HG02885 (cell line): ENCODE data around the gene CCSER1.
"Not testable (repeated sequence)": the region's sequence is repeated elsewhere in the genome, so short reads cannot be mapped to it uniquely, and the experiment has no call there.

ENCODE experiments used
- ATAC-seq: cut with Tn5 transposase; IDR thresholded peaks from one replicate; pipeline ENCODE4 v1.9.1; 2021; ENCODE audit warnings: mild to moderate bottlenecking; ENCODE audit not compliant: unreplicated experiment, poor library complexity

CCSER1 gene

DNA sequence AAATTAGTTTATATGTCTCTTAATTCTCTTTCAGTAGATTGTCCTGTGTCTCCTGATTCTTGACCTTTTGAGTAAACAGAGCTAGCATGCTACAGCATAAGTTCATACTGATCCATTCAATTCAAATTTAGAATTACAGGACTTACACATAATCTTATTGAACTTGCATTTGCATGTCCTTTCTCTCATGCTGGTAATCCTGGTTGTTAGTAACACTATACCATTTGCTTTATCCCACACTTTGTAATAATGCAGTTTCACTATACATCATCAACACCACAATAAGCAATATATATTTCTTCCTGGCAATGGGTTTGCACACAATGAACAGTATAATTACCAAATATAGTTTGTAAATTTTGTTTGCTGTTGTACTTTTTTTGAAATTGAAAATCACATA, 1239.4 kb downstream of the CCSER1 start:
- no peak for ATAC-seq

DNA sequence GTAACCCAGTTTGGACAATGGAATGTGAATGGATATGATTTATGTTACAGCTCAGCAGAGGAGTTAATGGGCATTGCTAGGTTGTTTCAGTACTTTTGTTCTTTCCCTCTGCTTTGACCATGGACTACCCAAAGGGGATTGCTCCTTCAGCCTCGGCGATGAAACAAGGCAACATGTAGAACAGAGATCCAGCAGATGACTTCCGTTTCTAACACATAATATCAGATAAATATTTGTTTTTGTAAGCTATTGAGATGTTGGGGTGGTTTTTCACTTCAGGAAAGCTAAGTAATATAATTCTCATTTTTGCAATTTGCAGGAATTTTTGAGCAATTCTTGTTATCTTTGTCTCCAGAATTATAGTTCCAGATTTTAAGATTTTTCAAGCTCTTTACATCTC, 1241.9 kb downstream of the CCSER1 start:
- ATAC-seq, result no peak

DNA sequence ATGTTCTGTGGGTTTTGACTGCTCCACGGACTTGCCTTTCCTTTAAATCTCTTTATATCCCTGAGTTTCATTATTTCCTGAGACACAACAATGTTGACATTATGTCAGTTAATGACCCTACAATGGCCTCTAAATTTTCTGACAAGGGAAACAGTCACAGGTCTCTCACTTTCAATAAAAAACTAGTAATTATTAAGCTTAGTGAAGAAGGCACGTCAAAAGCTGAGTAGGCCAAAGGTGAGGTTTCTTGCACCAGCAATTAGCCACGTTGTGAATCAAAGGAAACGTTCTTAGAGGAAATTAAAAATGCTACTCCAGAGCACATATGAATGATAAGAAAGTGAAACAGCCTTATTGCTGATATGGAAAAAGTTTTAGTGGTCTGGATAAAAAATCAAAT, 1246.4 kb downstream of the CCSER1 start:
- ATAC-seq, result no peak

- ATAC-seq, result not testable (repeated sequence)
Observed at GRCh38 chr4:91405431-91405830, 1278.2 kb downstream of the CCSER1 start.

GRCh38 chr4:91422011-91422410, 1294.8 kb downstream of the CCSER1 start:
- no peak for ATAC-seq

GRCh38 chr4:91426725-91427124, 1299.5 kb downstream of the CCSER1 start:
- no peak for ATAC-seq

DNA sequence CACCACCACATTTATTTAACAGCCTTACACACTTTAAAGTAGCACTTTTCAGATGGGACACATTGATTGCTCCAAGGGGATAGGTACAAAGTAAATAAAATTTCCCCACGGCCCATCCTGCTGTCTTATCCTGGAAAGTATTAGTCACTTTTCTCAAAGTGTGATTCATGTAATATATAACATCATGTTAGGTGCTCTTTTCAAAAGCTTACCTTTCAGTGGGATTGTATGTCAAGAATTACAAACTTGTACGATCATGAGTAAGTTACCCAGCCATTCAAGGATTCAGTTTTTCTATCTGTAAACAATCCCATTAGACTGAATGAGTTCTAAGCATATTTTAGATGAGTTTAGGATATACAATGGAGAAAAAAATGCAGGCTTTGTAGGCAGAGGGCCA, 1300.0 kb downstream of the CCSER1 start:
- ATAC-seq, result no peak

DNA sequence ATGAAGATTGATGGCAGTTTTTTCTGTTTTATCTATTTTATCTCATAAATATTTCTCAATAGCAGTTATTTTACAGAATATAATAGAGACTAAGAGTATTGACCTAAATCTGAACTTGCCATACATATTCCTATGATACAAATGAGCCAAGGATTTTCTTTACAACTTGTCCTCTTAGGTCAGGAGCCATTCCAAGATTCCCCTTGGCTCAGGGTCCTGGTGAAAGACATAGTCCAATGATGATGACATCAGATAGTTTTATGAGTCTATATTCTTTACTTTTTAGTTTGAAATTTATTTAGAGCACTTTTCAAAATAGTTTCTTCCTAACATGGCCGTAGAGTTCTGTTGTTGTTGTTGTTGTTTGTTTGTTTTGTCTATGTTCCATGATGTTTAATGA, 1307.4 kb downstream of the CCSER1 start:
- no peak for ATAC-seq

DNA sequence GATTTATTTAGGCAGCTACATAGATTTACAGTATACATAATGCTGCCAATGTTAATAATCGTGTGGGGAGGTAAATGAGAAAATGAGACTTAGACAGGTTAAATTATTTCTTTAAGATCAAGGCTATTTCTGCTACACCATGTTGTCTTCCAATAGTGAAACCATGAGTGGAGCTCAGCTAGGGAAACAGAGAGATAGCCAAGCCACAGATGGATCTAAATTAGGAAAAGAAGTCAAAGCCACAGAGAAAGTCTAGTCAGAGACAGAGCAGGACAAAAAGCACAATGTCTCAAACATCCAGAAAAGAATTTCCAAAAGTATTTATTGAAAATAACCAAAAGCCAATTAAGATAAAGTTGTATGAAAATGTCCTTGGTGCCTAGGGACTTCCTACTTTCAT, 1309.4 kb downstream of the CCSER1 start:
- no peak for ATAC-seq

- no peak for ATAC-seq
Observed at GRCh38 chr4:91447168-91447567, 1320.0 kb downstream of the CCSER1 start.

DNA sequence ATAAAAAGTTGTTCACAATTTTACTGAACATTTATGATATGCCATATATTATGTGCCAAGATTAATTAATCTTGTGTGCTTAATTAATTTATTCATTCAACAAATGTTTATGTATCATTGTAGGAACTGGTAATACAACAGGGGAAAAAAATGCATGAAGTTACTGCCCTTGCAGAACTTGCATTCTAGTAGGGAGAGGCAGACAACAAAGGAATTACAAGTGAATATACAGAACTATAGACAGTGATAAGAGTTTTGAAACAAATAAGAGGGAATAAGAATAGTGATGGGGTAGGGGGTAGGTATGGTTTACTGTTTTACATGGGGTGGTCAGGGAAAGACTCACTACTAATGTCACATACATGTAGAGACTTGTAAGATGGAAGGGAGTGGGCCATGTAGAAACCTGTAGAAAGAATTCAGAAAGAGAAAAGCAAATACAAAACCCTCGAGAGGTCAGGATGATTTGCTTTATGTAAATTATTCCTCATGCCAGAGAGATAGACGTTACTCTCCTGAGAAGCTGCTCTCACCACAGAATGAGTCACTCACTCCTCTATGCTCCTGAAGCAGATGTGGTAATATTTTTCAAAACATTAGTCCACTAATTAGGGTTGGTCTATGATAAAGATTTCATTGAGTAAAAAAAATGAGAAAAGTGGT, 1321.6 kb downstream of the CCSER1 start:
- ATAC-seq, result no peak

- ATAC-seq, result no peak
Observed at GRCh38 chr4:91454111-91454510, 1326.9 kb downstream of the CCSER1 start.

DNA sequence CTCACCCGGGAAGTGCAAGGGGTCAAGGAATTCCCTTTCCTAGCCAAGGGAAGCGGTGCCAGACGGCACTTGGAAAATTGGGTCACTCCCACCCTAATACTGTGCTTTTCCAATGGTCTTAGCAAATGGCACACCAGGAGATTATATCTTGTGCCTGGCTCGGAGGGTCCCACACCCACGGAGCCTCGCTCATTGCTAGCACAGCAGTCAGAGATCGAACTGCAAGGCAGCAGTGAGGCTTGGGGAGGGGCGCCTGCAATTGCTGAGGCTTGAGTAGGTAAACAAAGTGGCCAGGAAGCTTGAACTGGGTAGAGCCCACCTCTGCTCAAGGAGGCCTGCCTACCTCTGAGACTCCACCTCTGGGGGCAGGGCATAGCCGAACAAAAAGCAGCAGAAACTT, 1335.4 kb downstream of the CCSER1 start:
- ATAC-seq, result not testable (repeated sequence)

- ATAC-seq, result no peak
Observed at GRCh38 chr4:91470671-91471070, 1343.5 kb downstream of the CCSER1 start.

DNA sequence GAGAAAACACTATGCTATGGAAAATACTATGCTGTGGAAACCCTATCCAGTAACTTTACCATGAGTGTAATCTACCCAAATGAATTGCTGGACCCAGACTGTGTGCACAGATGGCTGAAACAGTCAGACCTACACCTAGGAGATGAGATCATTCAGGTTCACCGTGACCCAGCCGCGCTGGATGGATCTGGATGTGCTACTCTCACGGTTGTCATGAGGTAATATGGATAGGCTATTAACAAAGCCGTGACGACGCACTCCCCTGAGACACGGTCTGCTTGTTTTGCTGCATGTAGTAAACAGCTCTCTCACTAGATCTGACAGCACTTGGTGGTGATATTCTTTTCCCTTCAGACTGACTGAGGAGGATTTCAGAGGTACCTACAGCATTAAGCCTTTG, 1344.1 kb downstream of the CCSER1 start:
- ATAC-seq, result no peak

- no peak for ATAC-seq
Observed at GRCh38 chr4:91472046-91472445, 1344.9 kb downstream of the CCSER1 start.

GRCh38 chr4:91485415-91485814, 1358.2 kb downstream of the CCSER1 start:
- ATAC-seq, result no peak

- no peak for ATAC-seq
Observed at GRCh38 chr4:91488946-91489345, 1361.8 kb downstream of the CCSER1 start.

DNA sequence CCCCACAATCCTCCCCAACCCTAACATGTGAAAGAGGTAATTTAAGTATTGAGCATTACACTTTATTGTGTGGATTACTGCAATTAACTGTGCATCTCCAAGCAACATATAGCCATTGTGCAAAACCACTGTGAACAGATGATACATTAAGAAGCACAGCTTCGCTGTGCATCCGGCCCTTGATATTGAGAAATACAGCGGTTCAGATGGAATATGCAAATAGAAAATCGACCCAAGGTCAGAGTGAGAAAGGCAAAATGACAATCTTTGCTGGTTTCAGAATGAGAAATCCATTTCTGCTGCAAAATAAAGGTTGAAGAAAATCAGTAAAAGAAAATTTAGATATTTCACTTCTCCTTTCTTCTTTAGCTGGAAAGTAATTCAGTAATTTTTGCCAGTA, 1370.7 kb downstream of the CCSER1 start:
- peak; percentile 66 for ATAC-seq

DNA sequence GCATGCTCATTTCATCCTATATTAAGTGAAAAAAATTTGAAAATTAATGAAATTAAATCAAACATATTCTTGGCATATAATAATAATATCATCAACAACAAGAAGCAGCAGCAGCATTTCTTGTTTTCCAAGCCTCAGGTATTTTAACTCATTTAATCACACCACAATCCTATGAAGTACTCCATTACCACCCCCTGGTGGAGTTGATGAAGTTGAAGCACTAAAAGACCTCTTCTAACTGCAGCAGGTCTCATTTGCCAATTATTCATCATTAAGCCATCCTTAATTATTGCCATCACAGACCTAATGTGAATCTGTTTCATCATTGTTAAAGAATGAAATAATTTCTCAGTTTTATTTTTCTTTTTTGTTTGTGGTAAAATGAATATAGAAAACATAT, 1375.2 kb downstream of the CCSER1 start:
- ATAC-seq, result no peak

- no peak for ATAC-seq
Observed at GRCh38 chr4:91513326-91513725, 1386.1 kb downstream of the CCSER1 start.

DNA sequence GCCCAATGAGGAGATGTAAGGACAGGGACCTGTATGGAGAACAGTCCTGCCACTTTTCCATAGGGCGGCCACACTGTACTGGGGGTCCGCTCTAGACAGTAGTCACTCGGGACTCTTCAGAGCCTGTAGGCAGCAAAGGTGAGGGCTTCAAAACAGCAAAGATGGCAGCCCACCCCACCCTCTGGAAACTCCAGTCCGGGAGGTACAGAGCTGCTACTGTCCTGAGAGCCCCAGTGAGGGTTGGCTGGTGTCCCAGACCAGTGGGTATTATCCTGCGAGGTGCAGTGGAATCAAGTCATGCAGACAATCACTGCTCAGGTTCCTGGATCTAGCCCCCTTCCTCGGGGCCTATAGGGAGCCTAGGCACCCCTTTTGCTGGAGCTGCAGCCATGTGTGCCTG, 1392.0 kb downstream of the CCSER1 start:
- ATAC-seq, result no peak

GRCh38 chr4:91525621-91526020, 1398.4 kb downstream of the CCSER1 start:
- ATAC-seq, result no peak
